Ecto neural progenitor cell (in vitro differentiated cells): ENCODE data around the gene FBXL20.
"Not testable (repeated sequence)": the region's sequence is repeated elsewhere in the genome, so short reads cannot be mapped to it uniquely, and the experiment has no call there.

ENCODE experiments used
- DNase-seq: peaks from one replicate; pipeline ENCODE4 v3.0.0-alpha.2; 2018; ENCODE audit warnings: low spot score

Gene FBXL20

GRCh38 chr17:39385040-39385439 lies 16.4 kb downstream of the FBXL20 start:
- no peak for DNase-seq

- DNase-seq = no peak
Measured at GRCh38 chr17:39380144-39380543, 21.3 kb downstream of the FBXL20 start.

DNA sequence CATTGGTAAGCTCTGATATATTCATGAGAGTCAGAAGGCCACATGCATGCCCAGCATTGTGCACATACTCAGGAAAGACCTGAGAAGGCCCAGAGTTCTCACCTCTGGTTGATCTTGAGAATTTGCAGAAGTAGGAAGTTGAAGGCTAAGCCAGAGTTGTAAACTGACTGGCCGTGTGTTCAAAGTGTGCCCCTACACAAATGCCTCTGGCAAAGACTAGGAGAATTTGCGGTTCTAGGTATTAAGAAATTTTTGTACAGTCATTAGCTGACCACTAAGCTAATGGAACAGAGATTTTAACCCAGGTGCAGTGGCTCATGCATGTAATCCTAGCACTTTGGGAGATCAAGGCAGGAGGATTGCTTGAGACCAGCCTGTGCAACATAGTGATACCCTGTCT lies 25.0 kb downstream of the FBXL20 start:
- DNase-seq = no peak

- not testable (repeated sequence) for DNase-seq
Measured at GRCh38 chr17:39367805-39368204, 33.6 kb downstream of the FBXL20 start.

GRCh38 chr17:39365872-39366271 lies 35.6 kb downstream of the FBXL20 start:
- no peak for DNase-seq

GRCh38 chr17:39365242-39365641 lies 36.2 kb downstream of the FBXL20 start:
- no peak for DNase-seq

DNA sequence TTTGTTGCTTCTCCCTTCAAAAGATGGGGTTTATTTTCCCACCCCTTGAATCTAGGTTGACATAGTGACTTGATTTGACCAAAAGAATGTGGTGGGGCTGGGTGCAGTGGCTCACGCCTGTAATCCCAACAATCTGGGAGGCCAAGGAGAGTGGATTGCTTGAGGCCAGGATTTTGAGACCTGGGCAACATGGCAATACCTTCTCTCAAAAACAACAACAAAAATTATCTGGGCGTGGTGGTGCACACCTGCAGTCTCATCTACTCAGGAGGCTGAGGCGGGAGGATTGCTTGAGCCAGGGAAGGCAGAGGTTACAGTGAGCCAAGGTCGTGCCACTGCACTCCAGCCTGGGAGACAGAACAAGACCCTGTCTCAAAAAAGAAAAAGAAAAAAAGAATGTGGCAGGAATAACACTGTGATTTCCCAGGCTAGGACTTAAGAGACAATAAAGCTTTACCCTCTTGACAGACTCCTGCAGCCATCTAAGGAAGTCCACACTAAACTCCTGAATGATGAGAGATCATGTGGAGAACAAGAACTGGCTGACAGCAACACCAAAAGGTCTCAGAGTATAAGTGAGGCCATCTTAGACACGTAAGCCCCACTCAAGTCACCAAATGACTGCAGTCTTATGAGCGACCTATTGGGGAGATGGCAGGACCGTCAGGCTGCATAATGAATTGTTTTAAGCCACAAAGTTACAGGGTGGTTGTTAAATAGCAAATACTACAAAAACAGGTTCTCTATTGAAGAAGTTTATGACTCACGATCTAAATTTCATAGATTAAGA lies 37.0 kb downstream of the FBXL20 start:
- DNase-seq = no peak

DNA sequence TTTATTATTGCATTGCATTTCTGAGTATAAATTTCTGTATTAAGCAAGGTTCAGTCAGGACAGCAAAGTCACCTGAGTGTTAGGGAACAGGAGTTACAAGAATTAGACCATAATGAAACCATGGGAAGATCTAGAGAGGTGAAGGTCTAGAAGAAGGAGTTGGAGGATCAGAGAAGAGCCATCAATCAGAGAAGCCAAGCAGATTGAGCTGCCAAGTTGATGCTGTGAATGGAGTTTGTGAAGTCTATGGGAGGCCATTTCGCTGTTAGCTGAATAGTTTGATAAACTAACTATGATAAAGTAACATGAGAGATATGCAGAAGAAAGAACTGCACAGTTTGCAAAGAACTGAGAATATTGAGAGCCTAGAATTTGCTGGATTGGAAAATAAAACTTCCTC lies 40.4 kb downstream of the FBXL20 start:
- DNase-seq = no peak

- DNase-seq = no peak
Measured at GRCh38 chr17:39360537-39360936, 40.9 kb downstream of the FBXL20 start.

- no peak for DNase-seq
Measured at GRCh38 chr17:39359994-39360393, 41.4 kb downstream of the FBXL20 start.

DNA sequence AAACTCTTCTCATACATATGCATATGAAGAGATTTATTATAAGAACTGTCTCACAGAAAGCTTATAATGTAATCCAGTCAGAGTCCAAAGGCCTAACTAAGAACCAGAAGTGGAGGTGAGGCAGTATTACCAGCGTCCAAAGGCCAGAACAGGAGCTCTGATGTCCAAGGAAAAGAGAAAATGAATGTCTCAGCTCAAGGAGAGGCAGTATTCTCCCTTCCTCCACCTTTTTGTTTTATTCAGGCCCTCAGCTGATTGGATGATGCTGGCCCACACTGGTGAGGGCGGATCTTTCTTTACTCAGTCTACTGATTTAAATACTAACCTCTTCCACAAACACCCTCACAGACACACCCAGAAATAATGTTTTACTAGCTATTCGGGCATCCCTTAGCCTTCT lies 43.4 kb downstream of the FBXL20 start:
- DNase-seq = no peak

DNA sequence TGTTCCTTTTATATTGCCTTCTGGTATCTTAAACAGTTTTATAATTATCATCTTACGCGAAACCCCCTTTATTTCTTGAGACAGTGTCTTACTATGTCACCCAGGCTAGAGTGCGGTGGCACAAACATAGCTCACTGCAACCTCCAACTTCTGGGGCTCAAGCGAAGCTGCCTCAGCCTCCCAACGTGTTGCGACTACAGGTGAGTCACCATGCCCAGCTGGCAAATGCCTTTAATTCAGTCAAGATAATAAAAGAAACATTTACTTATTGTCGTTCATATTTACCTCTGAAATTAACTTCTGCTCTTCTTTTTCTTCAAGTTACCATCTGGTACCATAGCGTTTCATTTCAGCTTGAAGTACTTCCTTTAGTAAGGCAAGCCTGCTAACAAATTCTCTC lies 43.9 kb downstream of the FBXL20 start:
- DNase-seq = no peak

GRCh38 chr17:39352986-39353385 lies 48.4 kb downstream of the FBXL20 start:
- no peak for DNase-seq

- DNase-seq = no peak
Measured at GRCh38 chr17:39352511-39352910, 48.9 kb downstream of the FBXL20 start.

DNA sequence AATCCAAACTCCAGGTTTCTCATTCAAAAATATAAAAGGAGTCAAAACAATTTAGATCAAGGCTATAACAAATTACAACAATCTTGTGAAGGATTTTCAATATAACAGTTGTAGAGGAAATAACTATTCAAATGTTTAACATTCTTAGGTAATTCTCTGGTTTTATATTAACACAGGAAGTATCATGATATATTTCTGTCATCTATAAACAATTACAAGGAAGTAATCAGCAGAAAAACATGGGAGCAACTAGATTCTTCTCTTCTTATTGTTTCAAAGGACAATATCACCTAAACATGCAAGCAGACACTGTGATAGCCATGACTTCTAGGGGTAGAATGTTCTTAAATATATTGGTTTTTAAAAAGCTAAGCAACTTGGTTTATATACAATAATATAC lies 49.9 kb downstream of the FBXL20 start:
- no peak for DNase-seq

DNA sequence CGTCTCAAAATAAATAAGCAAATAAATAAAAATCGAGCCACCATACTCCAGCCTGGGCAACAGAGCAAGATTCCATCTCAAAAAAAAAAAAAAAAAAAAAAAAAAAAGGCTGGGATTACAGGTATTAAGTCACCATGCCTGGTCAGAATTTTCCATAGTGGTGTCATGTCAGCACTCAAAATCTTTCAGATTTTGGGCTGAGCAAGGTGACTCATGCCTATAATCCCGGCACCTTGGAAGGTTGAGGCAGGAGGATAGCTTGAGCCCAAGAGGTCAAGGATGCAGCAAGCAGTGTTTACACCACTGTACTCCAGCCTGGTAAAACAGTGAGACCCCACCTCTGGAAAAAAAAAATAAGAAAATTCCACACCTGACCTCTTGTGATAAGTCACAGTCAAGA lies 52.2 kb downstream of the FBXL20 start:
- DNase-seq = no peak

DNA sequence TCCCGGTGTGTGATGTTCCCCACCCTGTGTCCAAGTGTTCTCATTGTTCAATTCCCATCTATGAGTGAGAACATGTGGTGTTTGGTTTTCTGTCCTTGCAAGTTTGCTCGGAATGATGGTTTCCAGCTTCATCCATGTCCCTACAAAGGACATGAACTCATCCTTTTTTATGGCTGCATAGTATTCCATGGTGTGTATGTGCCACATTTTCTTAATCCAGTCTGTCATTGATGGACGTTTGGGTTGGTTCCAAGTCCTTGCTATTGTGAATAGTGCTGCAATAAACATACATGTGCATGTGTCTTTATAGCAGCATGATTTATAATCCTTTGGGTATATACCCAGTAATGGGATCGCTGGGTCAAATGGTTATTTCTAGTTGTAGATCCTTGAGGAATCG lies 54.6 kb downstream of the FBXL20 start:
- not testable (repeated sequence) for DNase-seq

- DNase-seq = no peak
Measured at GRCh38 chr17:39341541-39341940, 59.9 kb downstream of the FBXL20 start.

GRCh38 chr17:39340731-39341130 lies 60.7 kb downstream of the FBXL20 start:
- DNase-seq = no peak

DNA sequence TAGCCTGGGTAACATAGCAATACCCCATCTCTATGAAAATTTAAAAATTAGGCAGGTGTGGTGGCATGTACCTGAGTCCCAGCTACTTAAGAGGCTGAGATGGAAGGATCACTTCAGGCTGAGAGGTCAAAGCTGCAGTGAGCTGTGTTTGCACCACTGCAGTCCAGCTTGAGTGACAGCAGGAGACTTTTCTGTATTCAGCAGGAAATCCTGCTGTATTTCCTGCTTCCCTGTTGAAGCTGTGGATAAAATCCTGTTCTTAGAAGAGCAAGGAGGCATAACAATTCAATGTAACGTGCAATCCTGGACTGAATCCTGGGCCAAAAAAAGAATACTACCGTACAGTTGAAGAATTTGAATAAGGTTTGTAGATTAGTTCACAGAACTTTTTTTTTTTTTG lies 62.2 kb downstream of the FBXL20 start:
- no peak for DNase-seq

GRCh38 chr17:39337649-39338048 lies 63.8 kb downstream of the FBXL20 start:
- not testable (repeated sequence) for DNase-seq

DNA sequence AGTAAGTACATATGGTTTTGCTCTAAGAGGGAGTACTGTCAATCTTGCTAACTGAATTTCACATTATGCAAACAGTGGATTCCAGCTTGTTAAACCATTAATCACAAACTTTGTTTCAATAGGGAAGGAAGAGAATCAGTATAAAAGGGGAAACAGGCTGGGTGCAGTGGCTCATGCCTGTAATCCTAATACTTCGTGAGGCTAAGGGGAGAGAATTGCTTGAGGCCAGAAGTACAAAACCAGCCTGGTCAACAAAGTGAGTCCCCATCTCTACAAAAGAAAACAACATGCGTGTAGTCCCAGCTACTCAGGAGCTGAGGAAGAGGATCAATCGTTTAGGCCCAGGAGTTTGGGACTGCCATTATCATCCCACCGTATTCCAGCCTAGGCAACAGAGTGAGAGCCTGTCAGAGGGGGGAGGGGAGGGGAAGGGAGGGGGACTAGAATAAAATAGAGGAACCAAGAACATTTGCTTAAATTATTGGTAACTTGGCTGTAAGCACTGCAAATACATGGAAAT lies 65.7 kb downstream of the FBXL20 start:
- DNase-seq = no peak

DNA sequence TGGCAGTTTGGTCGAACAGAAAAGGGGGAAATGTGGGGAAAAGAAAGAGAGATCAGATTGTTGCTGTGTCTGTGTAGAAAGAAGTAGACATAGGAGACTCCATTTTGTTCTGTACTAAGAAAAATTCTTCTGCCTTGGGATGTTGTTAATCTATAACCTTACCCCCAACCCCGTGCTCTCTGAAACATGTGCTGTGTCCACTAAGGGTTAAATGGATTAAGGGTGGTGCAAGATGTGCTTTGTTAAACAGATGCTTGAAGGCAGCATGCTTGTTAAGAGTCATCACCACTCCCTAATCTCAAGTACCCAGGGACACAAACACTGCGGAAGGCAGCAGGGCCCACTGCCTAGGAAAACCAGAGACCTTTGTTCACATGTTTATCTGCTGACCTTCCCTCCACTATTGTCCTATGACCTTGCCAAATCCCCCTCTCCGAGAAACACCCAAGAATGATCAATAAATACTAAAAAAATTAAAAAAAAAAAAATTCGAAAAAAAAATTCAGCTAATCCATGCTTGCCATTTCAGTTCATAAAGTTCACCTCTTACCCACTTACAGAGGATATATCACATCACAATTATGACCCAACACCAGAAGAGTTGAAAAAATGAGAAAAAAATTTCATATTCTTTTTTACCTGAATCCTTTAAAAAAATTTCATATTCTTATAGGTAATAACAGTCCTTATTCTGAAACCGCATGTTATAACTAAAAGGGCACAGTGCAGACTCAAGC lies 67.2 kb downstream of the FBXL20 start:
- DNase-seq = not testable (repeated sequence)
